RWPE1 (cell line): ENCODE measurements around the gene GFER.
A peak's percentile ranks its signal among the peaks of the same experiment; 100 is the strongest.

ENCODE experiments used
- CTCF ChIA-PET: fragments of 350-600 bp; sonication (Branson Sonifier 250); formaldehyde crosslinking; extraction: SDS; loops from one replicate; lab custom pipeline; 2021; lab: Yijun Ruan, JAX
- POLR2A ChIA-PET: fragments of 400-600 bp; formaldehyde crosslinking; extraction: SDS; loops from one replicate; lab custom pipeline; 2020; ENCODE audit warnings: antibody characterized with exemption; ENCODE audit not compliant: low non-redundant PET; lab: Yijun Ruan, JAX
- DNase-seq: peaks from one replicate; pipeline ENCODE4 v3.0.0; 2012; ENCODE audit warnings: low spot score
- H3K27ac ChIP-seq: fragments of 450-650 bp; 2 replicates; pipeline ENCODE4 v1.5.1; 2017
- CTCF ChIP-seq: fragments of 450-650 bp; conservative IDR thresholded peaks from 2 replicates; pipeline ENCODE4 v1.5.1; 2017; ENCODE audit warnings: low read depth, mild to moderate bottlenecking

The GFER gene

GRCh38 chr16:1998852-1999801 is 15.1 kb downstream of the GFER start:
- no peak for DNase-seq
- H3K27ac ChIP-seq: peak overlapping the region; percentile 98
- POLR2A ChIA-PET: no interaction called here
- no peak for TF ChIP-seq CTCF
- CTCF ChIA-PET: no interaction called here

DNA sequence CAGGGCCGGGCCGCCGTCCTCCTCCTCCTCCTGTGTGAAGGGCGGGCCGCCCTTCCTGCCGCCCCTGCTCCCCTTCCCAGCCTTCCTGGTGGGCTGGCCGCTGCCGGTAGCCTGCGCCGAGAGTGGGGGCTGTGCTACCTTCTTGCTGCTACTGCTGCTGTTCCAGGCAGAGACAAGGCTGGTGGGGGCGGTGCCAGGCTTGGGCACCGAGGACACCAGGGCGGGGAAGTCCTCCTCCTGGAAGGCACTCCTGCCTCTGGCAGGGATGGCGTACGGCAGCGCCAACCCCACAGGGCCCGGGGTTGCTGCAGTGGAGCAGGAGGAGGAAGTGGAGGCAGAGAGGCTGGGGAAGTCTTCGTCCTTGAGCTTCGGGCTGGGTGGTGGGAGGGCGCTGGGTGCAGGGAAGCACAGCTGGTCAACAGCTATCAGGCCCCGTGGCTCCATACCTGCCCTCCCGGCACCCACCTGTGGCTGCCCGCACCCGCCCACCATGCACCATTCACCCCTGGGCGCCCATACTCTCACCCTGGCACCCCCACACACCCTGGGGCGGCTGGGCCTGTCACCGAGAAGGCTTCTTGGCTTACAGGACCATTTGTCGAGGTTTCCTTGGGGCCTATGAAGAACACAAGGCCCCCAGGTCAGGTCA is 16.0 kb downstream of the GFER start:
- no peak for DNase-seq
- H3K27ac ChIP-seq: peak overlapping the region; percentile 98
- ChIA-PET CTCF (no interaction called here), POLR2A (interaction anchor here (0.6 kb wide), 1 partner anchor 511 kb away, joined by 5 read pairs; no protein-coding TSS in a partner anchor)
- TF ChIP-seq CTCF: no peak

GRCh38 chr16:2001035-2001434 is 17.0 kb downstream of the GFER start:
- ChIA-PET CTCF (interaction anchor here (0.6 kb wide), 2 partner anchors 90 to 422 kb away, joined by 3 read pairs; no protein-coding TSS in a partner anchor), POLR2A (no interaction called here)
- DNase-seq: no peak
- H3K27ac ChIP-seq: peak overlapping the region; percentile 98; the same call in 1 of the 2 replicates
- TF ChIP-seq CTCF: no peak

DNA sequence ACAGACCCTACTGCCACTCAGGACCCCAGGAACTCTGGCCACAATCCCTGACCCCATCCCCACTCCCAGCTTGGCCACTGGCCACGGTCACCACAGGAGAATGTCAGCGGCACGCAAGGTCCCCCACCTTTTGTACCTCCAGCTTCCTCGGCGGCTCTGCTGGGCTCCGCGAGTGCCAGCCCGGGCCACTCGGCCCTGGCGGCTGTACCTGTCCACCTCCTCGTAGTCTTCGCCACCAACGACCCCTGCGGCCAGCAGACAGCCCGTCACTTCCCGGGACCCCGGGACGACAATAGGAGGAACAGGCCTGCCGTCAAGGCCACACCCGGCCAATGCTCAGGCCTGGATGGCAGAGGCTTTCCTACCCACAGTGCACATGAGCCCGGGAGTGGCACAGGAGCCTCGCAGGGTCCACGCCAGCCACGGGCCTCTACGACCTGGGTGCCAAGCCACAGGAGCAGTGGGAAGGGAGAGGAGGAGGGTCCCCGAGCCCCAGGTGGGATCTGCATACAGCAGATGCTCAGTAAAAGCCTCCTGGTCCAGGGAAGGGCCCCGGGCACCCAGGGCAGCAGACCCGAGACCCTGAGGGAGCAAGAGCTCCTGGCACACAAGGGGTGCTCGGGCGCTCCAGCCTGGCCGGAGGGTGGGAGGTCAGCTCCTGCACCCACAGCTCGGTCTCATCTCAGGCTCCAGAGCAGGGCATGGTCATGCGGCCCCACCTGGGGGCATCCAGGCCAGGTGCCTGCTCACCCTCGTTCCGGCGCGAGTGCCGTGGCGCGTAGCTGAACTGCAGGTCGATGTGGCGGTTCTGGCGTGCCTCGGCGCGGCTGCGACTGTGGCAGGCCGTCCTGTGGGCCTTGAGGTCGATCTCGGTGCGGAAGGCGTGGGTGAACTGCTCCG is 17.7 kb downstream of the GFER start:
- TF ChIP-seq CTCF: no peak
- no peak for DNase-seq
- ChIA-PET CTCF (interaction anchor here (0.7 kb wide), 1 partner anchor 139 kb away, joined by 3 read pairs; no protein-coding TSS in a partner anchor), POLR2A (no interaction called here)
- peak overlapping the region; percentile 98; the same call in 1 of the 2 replicates for H3K27ac ChIP-seq

DNA sequence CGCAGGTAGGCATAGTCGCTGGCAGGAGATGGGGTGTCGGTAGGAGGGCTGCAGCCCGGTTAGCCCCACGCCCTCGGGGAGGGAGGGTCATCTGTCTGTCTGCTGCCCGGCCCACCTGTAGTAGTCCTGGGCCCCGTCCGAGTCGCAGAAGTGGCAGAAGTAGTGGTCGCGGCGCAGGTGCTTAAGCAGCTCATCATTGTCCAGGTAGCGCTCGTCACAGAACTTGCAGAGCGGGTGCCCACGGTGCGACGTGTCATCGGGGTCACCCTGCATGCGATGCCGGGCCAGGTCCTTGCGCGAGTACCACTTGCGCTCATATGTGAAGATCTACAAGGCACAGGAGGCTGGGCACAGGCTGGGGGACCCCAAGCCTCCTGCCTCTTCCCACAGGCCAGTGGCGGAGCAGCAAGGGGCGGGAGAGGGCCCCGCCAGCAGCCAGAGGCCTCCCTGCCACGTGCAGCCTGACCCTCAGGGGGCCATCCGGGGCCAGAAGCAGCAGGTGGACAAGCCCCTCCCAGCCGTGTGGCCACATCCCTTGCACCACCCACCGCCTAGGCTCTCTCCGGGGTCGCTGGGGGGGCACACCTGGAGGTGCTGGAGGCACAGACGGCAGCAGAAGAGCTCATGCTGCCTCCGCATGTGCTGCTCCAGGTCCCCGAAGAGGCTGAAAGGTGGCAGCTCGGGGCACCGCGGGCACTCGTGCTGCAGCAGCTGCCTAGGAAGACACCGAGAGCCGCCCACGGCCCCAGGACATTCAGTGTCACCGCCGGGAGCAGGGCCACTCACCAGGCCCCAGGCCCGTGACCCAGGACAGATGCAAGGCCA is 18.6 kb downstream of the GFER start:
- DNase-seq: no peak
- POLR2A ChIA-PET: interaction anchor here (0.7 to 0.8 kb wide), 2 partner anchors 10 to 11 kb away, joined by 3 to 4 read pairs; no protein-coding TSS in a partner anchor
- CTCF ChIA-PET: interaction anchor here (0.5 to 2.5 kb wide), 5 partner anchors 20 to 238 kb away, joined by 3 to 17 read pairs (median 3); no protein-coding TSS in a partner anchor
- peak overlapping the region; percentile 98 for H3K27ac ChIP-seq
- TF ChIP-seq CTCF: no peak
